Mesenteric fat pad (tissue), 1 donor: ENCODE measurements around the gene CHAD. TPM values are rescaled to one million over a fixed set of nuclear protein-coding genes. Genes with fewer than 3 reads are reported as not detected.

ENCODE experiments used
- DNase-seq: peaks from one replicate; pipeline ENCODE4 v3.0.0-alpha.2; 2020; ENCODE audit warnings: low spot score
- total RNA-seq: library from RNA; stranded (reverse); fragmentation: NEBNext Ultra II Directional; extraction: Animal tissue kit (Norgen Biotek cat#: 25700); gene quantifications from one replicate; pipeline ENCODE4 v1.2.1, GENCODE V29; 2021
- donor health status: DM: yes; HTN: yes; CAD: no.

Gene CHAD
- total RNA-seq, 1 donor from 2014 or later = 0.39 TPM

GRCh38 chr17:50458701-50459676 lies 9.7 kb downstream of the CHAD start:
- DNase-seq = no peak

DNA sequence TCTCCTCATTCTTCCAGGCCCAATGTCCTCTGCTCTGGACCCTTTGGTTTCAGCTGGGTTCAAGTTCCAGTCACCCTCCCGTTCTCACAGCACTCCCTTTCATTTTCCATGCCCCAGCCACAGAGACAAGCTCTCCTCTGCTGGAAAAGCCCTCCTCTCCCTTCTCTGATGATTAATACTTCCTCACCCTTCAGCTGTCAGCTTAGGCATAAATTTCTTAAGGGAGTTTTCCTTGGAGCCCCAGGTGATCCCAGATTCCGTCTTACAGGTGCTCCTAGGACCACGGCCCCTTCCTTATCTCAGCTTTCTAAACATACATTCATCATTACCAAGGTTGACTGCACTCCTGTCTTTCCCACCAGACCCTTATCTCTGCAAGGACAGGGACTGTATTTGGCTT lies 10.4 kb downstream of the CHAD start:
- no peak for DNase-seq

GRCh38 chr17:50457621-50458020 lies 11.1 kb downstream of the CHAD start:
- DNase-seq = no peak

DNA sequence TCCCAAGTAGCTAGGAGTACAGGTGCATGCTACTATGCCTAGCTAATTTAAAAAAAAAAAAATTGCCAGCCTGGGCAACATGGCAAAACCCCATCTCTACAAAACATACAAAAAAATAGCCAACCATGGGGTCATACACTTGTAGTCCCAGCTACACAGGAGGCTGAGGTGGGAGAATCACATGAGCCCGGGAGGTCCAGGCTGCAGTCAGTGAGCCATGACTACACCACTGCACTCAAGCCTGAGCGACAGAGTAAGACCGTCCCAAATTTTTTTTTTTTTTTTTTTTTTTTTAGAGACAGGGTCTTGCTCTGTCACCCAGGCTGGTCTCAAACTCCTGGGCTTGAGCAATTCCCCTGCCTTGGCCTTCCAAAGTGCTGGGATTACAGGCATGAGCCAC lies 14.8 kb downstream of the CHAD start:
- DNase-seq = no peak

GRCh38 chr17:50452630-50453300 lies 15.9 kb downstream of the CHAD start:
- no peak for DNase-seq

GRCh38 chr17:50451943-50452629 lies 16.6 kb downstream of the CHAD start:
- no peak for DNase-seq

- DNase-seq = no peak
Observed at GRCh38 chr17:50448643-50449042, 20.0 kb downstream of the CHAD start.

DNA sequence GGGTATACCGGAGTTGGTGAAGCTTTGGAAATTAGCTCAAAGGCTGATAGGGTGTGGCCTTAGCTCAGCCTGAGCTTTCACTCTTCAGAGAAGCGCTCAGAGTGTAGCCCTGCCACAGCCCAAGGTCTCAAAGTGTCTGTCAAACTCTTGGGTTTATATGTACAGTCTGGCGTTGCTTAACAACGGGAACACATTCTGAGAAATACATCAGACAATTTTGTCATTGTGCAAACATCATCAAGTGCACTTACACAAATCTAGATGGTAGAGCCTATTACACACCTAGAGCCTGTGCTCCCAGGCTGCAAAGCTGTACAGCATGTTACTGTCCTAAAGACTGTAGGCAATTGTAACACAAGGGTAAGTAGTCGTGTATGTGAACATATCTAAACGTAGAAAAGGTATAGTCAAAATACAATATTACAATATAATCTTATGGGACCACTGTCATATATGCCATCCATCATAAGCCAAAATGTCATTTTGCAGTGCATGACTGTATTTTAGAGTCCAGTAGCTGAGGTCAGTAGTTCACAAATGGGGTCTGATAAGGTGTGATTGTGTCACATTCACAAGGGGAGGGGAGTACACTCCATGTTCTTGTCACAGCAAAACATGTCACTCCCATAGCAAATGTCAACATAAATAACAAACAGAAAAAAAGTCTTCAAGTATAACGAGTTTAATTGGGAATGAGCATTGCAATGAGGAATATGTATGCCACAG lies 20.6 kb downstream of the CHAD start:
- no peak for DNase-seq

GRCh38 chr17:50445730-50446325 lies 22.9 kb downstream of the CHAD start:
- DNase-seq = no peak

GRCh38 chr17:50444841-50445715 lies 23.6 kb downstream of the CHAD start:
- DNase-seq = no peak

DNA sequence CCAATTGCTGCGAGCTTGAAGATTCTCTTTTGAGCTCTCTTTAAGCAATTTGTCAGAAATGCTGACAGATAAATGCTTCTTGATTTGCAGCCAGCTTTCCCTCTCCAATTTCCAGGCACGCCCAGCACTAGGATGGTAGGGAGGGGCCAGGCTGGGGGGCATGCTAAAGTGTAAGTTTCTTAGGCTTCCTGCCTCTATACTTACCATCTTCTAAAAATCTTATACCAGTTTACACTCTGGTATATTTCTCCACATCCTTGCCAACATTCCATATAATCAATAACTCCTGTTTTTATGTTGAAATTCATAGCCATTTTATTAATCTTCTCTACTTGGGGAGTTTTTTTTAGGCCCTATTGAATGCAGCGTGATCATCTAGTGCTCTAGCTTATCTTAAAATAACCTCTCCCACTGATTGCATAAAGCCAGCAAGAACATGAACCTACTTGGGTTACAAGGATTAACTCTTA lies 25.1 kb downstream of the CHAD start:
- no peak for DNase-seq

DNA sequence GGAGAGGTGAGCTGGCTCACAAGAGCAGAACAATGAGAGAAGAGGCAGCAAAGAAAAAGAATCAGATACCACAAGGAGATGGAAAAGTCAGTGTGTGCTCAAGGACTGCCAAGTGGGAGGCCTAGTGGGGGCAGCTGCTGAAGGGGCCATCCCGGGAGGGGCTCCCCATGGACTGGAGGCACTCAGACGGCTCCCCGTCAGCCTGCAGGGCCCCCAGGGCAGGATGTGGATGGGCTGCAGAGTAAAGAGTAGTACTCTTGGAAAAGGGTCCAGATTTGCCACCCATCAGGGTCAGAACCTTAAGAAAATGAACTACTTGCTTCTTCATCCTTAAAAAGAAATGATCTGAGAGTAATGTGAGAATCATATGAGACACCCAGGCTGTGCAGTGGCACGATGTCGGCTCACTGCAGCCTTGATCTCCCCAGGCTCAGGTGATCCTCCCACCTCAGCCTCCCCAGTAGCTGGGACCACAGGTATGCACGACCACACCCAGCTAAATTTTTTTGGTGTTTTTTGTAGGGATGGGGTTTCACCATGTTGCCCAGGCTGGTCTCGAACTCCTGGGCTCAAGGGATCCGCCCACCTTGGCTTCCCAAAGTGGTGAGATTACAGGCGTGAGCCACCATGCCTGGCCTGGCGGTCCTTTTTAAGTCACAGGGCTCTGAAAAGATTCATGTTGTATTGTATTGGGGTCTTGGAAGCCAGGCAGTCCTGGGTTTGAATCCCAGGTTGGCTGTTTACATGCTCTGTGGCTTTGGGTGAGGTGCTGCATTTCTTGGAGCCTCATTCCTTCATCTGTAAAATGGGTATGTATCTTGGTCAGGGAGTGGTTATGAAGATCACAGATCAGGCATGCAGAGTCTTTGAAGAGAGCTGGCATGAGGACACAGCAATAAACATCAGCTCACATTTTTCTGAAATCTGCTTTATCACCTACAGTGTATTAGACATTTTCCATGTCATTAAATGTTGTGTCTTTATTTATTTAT lies 27.5 kb downstream of the CHAD start:
- peak; percentile 43 for DNase-seq

DNA sequence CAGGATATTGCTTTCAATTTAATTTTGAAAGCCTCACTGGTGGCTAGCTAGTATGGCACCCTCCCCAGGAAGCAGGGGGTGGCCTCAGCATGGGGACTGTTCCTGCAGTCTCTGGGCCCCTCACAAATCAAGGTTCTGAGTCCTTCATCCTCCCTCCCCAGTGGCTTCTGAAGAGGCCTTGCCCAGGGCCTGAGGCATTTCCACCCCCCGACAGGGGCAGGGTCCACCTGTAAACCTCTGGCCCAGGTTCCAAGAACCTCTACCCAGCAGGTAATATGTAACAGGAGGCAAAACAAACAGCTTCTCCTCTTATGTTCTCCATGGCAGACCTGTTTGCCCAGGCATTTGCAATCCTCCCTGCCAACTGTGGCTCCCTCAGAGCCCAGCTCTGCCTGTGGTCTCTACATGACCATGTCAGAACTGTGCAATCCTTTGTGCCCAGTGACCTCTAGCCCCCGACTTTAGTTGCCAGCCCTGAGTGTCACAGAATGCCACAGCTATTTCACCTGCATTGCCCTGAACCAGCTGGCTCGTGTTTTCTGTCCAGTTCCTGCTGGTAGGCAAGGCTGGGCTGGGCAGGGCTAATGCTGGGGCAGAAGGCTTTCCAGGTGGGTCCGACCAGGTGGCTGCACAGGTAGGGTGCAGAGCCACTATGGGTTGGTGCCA lies 28.4 kb downstream of the CHAD start:
- DNase-seq = no peak

GRCh38 chr17:50439008-50439407 lies 29.7 kb downstream of the CHAD start:
- no peak for DNase-seq

- no peak for DNase-seq
Observed at GRCh38 chr17:50437409-50437808, 31.3 kb downstream of the CHAD start.

- DNase-seq = no peak
Observed at GRCh38 chr17:50432125-50432762, 36.4 kb downstream of the CHAD start.
